ENCODE data around the gene RAB38.

RAB38 gene

GRCh38 chr11:88104408-88104807 is 70.8 kb downstream of the RAB38 start:
- no peak for DNase-seq (ENCODE audit: extremely low read depth in 1 of 2, low read depth in 1 of 2)

DNA sequence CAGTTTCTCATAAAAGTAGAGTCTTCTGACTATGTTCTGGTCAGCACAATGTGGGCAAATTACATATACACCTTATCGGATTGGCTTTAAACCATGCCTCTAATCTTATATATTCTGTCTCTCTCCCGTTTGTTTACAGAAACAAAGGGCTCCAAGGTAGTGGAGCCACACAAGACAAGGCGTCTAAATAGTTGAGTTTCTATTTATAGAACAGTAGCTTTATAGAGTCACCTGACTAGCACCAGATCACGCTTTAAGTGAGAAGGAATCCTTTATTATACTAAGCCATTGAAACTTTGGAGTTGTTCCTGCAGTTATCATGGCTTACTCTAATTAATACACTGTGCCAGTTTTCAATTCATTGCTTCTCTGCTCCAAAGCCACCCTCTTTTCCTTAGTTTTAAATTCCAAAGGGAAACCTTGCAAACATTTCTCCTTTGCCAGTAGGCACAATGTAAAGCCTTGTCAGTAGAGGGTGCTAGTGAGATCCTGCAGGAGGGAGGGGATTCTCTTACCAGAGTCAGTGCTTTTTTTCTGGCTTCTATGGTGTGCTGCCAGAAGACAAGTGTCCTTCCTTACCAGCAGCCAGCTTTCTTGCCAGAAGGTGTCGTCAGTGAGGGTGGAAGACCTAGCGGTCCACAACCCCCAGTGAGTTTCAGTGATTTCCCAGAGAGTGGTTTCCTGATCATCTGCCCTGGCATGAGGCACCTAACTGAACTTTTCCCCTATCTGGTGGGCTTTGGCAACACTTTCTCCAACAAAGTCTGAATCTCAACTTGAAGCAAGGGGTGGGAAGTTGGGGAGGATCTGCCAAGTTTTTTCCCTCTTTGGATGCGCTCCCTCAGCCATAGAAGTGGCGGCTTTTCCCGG is 71.7 kb downstream of the RAB38 start:
- DNase-seq (ENCODE audit: extremely low read depth in 1 of 2, low read depth in 1 of 2): peak in 1 of 2 donors; percentile 8

- DNase-seq (ENCODE audit: extremely low read depth in 1 of 2, low read depth in 1 of 2): no peak
Observed at GRCh38 chr11:88102598-88102934, 72.7 kb downstream of the RAB38 start.

DNA sequence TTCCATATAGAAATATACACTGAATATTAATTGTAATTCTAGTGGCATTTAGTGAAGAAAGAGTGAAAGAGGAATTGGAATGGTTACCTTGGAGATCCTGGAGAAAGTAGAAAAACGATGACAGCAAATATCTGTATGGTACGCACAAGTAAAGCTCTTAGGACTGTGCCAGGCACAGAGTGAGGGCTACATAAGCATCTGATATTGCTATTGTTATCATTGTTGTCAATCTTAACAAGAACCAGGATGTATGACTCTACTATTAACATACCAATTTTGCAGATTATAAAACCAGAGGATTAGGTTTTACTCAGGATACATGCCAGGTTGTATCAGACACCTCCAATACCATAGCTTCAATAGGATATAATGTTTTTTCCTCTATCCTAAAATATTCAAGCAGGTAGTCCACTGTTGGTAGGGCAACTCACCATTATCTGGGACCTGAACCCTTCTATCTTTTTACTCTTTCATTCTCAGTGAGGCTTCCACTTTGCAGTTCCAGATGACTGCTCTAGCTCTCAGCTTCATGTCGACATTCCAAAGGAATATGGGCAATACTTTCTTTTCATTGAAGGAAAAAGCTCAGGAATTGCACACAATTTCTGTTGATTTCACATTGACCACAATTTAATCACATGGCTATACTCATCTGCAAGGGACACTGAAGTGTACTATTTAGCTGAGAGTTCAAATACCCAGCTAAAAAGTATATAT is 73.2 kb downstream of the RAB38 start:
- DNase-seq (ENCODE audit: extremely low read depth in 1 of 2, low read depth in 1 of 2): no peak

GRCh38 chr11:88100151-88100550 is 75.1 kb downstream of the RAB38 start:
- no peak for DNase-seq (ENCODE audit: extremely low read depth in 1 of 2, low read depth in 1 of 2)

- DNase-seq (ENCODE audit: extremely low read depth in 1 of 2, low read depth in 1 of 2): no peak
Observed at GRCh38 chr11:88098289-88098688, 77.0 kb downstream of the RAB38 start.

DNA sequence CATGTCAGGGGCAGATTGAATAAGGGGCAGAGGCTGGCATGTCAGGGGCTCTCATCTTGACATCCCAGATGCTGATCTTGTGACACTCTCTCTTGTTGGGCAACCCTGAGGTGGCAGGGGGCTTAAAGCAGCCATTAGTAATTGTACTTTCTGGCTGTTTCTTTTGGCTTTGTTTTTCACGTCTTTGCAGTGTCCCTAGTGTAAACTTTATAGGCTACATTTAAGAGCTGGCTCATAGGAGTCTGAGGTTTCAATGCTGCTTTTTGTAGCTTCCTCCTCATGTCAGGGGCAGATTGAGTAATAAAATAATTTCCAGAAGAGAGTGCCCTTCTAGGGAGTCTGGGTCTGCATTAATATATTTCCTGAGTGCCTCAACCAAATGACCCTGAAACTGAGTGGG is 86.1 kb downstream of the RAB38 start:
- DNase-seq (ENCODE audit: extremely low read depth in 1 of 2, low read depth in 1 of 2): no peak

GRCh38 chr11:88087337-88087736 is 87.9 kb downstream of the RAB38 start:
- DNase-seq (ENCODE audit: extremely low read depth in 1 of 2, low read depth in 1 of 2): no peak

GRCh38 chr11:88086297-88086696 is 88.9 kb downstream of the RAB38 start:
- DNase-seq (ENCODE audit: extremely low read depth in 1 of 2, low read depth in 1 of 2): no peak

DNA sequence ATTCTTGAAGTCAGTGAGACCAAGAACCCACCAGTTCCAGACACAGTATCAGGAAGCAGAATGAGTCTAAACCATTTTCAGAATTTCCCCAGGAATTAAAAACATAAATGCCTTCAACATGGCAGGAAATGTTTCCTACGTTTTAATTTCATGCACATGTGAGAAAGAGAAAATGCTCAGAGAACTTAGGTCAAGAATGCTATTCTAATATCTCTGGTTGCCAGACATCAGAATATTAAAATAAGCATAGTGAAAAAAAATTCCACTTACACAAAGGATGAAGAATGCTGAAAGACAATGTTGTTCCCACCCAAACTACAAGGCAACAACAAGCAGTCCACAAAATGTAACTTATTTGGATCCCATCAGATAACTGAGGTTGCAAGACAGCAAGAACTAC is 104.8 kb downstream of the RAB38 start:
- DNase-seq (ENCODE audit: extremely low read depth in 1 of 2, low read depth in 1 of 2): no peak

DNA sequence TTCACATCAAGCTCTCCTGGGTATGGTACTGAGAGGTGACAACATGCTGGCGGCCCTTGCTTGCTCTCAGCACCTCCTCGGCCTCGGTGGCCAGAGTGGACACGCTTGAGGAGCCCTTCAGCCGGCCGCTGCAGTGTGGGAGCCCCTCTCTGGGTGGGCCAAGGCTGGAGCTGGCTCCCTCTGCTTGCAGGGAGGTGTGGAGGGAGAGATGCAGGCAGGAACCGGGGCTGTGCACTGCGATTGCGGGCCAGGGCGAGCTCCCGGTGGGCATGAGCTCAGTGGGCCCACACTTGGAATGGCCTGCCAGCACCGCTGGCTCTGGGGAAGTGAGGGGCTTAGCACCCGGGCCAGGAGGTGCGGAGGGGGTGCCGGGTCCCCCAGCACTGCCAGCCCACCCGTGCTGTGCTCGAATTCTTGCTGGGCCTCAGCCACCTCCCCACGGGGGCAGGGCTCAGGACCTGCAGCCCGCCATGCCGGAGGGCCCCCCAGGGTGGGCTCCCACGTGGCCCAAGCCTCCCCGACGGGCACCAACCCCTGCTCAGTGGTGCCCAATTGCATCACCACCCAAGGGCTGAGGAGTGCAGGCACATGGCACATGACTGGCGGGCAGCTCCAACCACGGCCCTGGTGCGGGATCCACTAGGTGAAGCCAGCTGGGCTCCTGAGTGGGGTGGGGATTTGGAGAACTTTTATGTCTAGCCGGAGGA is 106.2 kb downstream of the RAB38 start:
- no peak for DNase-seq (ENCODE audit: extremely low read depth in 1 of 2, low read depth in 1 of 2)

- DNase-seq (ENCODE audit: extremely low read depth in 1 of 2, low read depth in 1 of 2): no peak
Observed at GRCh38 chr11:88066090-88066489, 109.2 kb downstream of the RAB38 start.

- DNase-seq (ENCODE audit: extremely low read depth in 1 of 2, low read depth in 1 of 2): no peak
Observed at GRCh38 chr11:88064097-88064705, 111.0 kb downstream of the RAB38 start.
